SIG-M5 (cell line): ENCODE data around the gene ADNP.
"Not testable (repeated sequence)": the region's sequence is repeated elsewhere in the genome, so short reads cannot be mapped to it uniquely, and the experiment has no call there.

Source experiments
- DNase-seq: peaks from one replicate; lab custom pipeline; 2025; lab: John Stamatoyannopoulos, UW

ADNP gene

GRCh38 chr20:50931306-50932015, at the start of gene ADNP:
Gene ADNP (minus strand): TSS chr20:50931437. CDS start chr20:50903996, 27,441 bp downstream.
- DNase-seq = peak; percentile 72

DNA sequence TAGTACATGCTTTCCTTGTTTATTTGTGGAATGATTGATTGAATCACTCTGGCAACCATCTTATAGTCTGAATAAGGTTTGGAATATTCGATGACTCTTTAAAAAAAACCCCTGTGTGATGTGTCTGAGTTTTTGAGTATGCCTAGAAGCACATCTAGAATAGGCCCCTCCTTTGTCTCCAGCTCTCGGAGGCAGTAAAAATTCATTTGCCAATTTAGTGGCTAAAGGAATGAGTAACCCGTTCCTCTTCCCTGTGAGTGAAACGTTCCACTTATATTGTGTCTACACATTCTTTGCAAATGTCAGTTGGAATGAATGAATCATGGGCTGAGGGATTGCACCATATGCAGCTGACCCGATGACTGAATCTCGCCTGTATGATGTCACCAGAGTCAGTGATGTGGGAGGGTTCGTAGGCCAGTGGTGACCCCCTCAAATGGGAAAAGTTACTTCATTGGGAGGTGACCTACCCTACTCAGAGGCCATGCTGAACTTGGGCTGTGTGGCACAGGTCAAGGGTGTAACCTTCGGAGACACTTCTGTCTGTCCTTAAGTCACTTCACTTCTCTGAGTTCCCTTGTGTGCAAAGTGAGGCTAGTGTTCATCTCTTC, 48.9 kb upstream of the ADNP start:
- peak; percentile 64 for DNase-seq

- DNase-seq = not testable (repeated sequence)
Observed at GRCh38 chr20:50978533-50978932, 47.3 kb upstream of the ADNP start.

DNA sequence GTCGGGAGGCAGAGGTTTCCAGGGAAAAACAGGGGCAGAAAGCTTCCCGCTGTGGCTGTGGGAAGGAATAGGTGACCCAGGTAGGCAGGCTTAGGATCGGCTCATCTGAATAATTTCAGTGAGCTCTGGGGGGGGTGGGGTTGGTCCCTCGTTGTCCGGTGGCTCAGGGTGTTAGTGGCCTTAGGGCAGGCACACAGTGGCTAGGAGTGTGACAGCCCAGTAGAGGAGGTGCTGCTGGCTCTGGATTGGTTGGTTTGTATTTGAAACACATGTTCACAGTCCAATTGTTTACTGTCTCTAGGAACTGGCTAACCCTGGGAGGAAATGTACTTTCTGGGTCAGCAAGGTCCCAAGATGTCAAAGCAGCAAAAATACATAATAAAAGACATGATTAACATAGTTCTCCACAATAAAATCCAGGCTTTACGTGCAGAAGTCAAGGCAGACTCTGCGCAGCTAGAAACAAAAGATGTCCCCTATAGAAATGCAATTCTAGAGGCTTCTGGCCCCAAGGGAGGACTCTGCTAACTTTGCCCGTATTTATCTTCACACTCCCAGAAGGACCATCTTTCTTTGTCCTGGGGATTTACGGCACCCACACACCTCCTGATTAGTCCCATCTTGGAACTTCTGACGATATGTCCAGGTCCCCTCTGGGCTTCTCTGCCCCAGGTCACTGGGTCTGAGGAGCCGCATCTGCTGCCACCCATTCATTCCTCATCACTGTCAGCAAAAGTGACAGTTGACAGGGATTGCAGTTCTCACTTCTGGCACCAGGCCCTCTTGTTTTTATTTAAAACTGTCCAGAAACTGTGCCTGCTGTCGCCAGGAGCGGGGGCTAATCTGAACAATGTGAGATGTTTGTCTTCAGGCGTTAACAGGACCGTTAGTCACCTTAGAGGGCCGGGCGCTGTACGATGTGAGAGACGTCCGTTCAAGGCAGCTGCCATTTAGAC, 46.1 kb upstream of the ADNP start:
- no peak for DNase-seq

DNA sequence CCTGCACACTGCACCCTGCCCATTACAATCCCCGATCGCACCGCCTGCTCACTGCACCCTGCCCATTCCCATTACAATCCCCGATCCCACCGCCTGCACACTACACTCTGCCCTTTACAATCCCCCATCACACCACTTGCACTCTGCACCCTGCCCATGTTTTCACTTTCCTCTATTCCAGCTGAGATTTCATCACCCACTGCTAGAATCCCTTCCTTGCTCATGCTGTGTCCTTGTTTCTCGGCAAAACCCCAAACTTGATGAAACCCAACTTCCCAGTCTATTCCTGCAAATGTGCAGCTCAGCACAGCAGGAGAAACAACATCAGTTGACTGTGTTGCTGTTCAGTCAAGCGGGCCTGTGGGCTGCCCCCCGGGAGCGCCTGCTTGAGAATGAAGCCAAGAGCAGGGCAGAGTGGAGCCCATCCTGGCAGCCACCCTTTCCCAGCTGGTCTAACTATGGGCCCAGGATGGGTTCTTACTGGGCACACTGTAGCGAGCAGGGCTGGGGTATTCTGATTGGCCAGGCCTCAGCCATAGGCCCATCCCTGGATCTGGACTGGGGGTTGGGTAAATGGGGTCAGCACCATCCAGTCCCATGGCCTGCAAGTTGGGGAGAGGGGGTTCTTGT, 44.6 kb upstream of the ADNP start:
- DNase-seq = no peak

- no peak for DNase-seq
Observed at GRCh38 chr20:50969912-50970311, 38.7 kb upstream of the ADNP start.

GRCh38 chr20:50969435-50969834, 38.2 kb upstream of the ADNP start:
- no peak for DNase-seq

- DNase-seq = no peak
Observed at GRCh38 chr20:50968289-50968688, 37.1 kb upstream of the ADNP start.

DNA sequence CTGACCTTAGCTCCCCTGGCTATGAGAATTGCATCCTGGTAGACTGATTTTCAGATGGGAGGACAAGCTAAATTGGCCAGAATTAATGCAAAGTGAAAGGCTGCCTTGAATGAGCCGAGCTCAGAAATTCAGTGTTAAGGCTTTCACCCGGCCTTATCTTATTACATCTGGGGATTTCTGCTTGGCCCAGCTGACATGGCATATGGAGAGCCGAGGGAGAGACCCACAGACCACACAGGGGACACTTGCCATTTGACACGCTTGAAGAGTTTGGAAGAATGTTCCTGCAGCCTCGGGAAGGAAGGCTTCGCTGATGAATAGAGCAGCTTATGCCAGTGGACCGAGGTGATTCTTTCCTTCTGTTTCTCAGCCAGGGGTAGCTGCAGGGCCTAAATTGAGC, 36.3 kb upstream of the ADNP start:
- no peak for DNase-seq

DNA sequence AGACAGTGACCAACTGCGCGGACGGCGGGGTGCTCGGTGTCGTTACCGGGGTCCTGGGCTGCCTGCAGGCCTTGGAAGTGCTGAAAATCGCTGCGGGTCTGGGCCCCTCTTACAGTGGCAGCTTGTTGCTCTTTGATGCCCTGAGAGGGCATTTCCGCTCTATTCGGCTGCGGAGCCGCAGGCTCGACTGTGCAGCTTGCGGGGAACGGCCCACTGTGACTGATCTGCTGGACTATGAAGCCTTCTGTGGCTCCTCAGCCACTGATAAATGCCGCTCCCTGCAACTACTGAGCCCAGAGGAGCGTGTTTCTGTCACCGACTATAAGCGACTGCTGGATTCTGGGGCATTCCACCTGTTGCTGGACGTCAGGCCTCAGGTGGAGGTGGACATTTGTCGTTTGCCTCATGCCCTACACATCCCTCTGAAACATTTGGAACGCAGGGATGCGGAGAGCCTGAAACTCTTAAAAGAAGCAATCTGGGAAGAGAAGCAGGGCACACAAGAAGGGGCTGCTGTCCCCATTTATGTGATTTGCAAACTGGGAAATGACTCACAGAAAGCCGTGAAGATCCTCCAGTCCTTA, 28.4 kb upstream of the ADNP start:
- DNase-seq = no peak

DNA sequence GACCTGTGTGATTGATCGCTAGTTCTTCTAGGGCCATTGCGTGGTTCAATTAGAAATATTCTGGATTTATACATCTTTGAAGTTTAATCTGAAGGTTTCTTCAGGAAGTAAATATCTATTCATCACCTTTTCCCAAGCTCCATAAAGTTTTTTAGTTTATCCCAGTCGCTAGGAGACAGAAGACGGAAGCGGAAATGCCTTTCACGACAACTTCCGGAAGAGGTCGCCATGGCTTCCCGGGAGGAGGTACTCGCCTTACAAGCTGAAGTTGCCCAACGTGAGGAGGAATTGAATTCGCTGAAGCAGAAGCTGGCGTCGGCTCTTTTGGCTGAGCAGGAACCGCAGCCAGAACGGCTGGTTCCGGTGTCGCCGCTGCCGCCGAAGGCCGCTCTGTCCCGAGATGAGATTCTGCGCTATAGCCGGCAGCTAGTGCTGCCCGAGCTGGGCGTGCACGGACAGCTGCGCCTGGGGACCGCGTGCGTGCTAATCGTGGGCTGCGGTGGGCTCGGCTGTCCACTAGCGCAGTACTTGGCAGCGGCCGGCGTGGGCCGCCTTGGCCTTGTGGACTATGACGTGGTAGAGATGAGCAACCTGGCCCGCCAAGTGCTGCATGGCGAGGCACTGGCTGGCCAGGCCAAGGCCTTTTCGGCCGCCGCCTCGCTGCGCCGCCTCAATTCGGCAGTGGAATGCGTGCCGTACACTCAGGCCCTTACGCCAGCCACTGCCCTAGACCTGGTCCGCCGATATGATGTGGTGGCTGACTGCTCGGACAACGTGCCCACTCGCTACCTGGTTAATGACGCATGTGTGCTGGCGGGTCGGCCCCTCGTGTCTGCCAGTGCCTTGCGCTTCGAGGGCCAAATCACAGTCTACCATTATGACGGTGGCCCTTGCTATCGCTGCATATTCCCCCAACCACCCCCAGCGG, 27.6 kb upstream of the ADNP start, which contains the start of gene MOCS3:
Gene MOCS3 (plus strand): TSS at position 204 of the 928 bp plus-strand sequence. CDS start 25 bp downstream, at position 229.
- peak; percentile 82 for DNase-seq

DNA sequence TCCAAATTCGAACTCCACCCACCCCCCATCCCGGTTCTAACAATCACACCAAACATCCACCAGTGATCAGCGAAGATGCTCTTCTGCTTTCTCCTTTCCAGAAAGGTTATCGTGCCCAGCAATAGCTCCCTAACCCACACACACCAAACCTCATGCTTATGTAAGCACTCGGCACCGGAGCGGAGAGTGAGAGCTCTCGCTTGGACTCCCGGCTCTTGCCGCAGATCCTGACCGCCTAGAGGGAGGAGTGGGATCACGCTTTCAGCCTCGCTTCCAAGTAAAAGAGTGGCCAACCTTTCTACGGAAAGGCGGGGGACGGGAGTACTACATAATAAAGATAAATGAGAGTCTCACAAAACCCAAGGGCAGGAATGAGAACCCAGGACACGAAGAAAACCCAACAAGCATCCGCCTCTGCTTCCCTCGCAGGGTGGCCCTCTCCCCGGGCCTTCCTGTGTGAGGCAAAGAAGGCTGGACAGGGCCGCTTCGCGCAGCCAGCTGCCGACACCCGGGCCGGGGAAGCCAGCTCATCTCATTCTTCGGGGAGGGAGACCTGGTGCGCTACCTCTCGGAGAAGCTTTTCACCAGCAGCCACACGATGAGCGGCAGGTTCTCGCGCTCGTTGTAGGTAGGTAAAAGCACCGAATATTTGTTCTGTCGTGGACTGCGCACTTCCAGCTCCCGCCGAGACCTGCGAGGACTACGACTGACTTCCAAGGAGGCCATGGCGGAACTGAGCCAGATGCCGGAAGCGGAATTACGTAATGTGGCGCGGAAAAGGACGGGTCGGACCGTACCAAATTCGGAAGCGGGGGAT, 26.8 kb upstream of the ADNP start, which contains the start of gene DPM1:
Gene DPM1 (minus strand): TSS at position 735 of the 817 bp plus-strand sequence. CDS start 9 bp downstream, at position 726.
- no peak for DNase-seq

DNA sequence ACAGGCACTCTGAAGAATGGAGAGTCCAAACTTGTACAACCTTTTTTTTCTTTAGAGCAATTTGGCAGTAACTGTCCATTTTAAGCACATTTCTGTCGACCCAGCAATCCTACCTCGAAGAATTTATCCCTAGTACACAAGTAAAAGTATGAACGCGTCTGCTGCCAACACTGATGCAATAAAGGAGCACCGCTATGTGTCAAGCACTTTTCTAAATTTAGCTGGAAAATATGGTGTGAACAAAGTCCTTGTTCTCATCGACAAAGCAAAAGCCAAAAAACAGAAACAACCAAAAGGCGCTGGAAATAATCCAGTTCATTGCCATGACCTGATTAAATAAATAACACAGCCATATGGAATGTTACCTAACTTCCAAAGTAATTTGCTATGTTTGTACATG, 26.0 kb upstream of the ADNP start:
- no peak for DNase-seq

DNA sequence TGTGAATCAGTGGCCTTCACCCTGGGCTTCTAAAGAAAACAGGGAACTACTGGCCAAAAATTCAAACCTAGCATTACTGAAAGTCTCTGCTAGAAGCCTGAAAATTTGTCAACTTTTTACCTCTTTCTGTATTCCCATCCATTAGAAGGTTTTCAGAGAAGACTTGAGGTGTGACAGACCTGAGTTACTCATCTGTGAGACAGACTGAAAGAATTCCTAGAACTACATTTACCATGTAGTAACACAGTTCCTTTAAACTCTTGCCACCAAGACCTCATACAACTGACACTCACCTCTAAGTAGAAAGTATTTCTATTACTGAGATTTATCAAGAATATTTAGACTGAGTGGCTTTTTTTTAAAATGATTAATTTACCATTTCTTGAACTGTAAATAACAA, 22.6 kb upstream of the ADNP start:
- no peak for DNase-seq

DNA sequence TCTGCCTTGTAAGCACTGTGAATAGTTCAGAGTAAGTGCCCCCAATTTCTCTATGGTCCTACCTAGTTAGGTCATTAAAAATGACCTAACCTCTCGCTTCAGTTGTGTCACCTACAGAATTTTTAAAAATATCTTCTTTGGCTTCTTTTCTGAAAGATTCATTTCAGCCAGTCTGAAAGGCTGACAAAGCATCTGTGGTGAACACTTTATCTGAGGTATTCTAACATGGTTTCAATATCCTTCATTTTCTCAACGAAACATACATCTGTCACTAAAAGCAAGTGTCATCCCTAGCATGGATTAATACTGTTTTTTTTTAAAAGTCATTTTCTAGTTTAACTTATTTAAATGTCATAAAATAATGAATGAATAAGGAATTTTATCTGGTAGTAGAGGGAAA, 22.0 kb upstream of the ADNP start:
- no peak for DNase-seq

DNA sequence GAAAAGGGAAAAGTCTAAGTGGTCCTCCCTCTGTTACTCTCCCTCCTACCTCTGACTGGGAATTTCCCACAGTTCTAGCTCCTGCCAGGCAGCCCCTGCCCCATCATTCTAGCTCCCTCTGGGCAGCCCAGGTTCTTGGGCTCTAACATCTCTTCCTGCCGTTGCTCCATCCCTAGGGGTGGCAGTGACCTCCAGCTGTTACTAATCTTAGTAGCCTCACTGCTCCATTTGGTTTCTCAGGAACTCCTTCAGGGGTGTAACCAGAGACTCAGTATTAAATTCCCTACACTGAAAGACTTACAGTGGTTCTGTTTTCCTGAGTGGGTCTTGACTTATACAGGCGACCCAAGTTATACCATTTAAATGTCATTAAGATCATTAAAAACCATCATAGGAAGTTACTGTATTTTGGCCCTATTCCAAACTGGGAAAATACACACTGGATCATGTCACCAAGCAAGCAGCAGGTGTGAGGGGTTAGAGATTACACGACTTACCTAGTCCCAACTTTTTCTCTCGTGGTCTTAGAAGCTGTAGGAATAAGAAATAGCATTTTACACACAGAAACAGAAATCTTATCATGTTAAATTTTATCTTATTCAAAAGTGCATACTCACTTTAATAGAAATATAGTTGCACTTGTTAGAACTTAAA, 17.0 kb upstream of the ADNP start:
- no peak for DNase-seq

DNA sequence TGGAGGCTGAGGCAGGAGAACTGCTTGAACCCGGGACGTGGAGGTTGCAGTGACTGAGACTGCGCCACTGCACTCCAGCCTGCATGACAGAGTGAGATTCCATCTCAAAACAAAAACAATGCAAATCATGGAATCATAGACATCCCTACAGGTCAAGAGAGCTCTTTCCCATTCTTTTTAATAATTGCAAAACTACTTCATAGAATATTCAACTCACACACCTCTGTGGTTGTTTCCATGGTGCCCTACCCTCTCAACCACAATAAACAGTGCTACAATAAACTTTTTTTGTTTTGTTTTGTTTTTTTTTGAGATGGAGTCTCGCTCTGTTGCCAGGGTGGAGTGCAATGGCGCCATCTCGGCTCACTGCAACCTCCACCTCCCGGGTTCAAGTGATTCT, 11.8 kb upstream of the ADNP start:
- no peak for DNase-seq

DNA sequence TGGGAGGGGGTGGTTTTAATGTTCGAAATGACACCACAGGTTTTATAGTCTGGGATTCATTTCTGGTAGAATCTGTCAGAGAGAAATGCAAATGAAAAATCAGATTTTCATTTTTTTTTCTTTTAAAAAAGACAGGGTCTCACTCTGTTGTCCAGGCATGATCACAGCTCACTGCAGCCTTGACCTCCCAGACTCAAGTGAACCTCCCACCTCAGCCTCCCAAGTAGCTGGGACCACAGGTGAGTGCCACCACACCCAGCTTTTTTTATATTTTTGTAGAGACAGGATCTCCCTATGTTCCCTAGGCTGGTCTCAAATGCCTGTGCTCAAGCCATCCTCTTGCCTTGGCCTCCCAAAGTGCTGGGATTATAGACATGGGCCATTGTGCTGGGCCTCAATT, 2.4 kb upstream of the ADNP start:
- DNase-seq = no peak

DNA sequence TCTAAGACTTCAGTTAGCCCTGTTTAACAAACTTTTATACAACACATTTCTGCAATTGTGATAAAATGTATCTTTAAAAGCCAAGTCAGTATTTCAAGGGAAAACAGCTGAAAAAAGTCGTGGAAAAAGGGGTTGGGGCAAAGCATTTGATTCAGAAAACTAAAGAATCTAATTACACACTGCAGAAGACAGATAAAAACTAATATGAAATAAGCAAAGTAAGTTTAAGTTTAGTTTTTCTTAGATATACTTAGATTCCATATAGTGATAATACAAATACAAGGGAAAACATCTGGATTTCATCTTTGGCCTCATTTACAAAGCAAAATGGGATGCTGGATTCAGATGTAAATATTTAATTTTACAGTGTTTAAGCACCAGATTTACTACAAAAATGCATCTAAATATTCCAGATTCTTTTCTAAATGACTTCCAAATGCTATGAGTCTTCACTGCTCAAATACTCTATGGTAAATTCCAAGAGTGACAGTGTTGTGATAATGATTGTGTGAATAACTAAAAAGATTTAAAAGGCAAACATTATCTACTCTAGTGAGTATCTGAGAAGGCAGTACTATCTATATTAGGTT, 1.5 kb upstream of the ADNP start:
- no peak for DNase-seq
